ENCODE measurements around the gene GABPB1. TPM values are rescaled to one million over a fixed set of nuclear protein-coding genes. Genes with fewer than 3 reads are reported as not detected.

GABPB1 gene
- total and polyA plus RNA-seq, 10 of the 15 experiments (the other 5 are each of a cell fraction or from before 2014, with no cell fraction given): 13.9 to 48.2 (median 39.8) TPM

DNA sequence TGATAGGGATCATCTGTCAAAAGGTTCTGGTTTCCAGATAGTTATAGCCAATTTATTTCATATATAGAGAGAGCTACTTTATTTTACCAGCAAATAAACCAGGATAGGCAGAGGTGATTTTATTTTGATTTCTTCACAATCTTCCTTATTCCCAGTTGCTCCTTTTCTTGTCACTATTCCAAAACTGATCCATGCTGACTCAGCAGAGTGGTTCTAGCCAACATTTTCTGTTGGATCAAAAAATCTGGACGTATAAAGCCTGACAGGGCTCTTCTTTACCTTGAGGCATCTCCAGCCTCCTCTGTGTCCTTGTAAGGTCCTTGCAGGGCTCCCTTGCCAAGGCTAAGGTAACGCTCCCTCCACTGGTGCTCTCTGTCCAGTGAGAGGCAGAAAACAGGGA, 105.3 kb downstream of the GABPB1 start:
- in situ Hi-C loops (cut with MboI): no loop called here
- ChIA-PET POLR2A (no interaction called here), CTCF (no interaction called here), SMC1A (ENCODE audit: uncharacterized antibody, unreplicated experiment) (interaction anchor here (1.7 kb wide), 2 partner anchors 10 to 63 kb away, joined by 3 to 7 read pairs; no protein-coding TSS in a partner anchor), RAD21 (ENCODE audit: unreplicated experiment) (no interaction called here)
- H3K4me3 ChIP-seq: no peak overlapping the region
- no peaks in the 10 kb centered on the region for H3K9me3 ChIP-seq (replicated peaks; ENCODE audit: control insufficient read depth, insufficient read depth, low read length)
- H2AFZ ChIP-seq (ENCODE audit: control insufficient read depth, low read depth, low read length): no peak overlapping the region
- TF ChIP-seq GATAD2B (conservative IDR thresholded peaks at IDR 0.05; ENCODE audit: low read depth): no peak
- TF ChIP-seq SMARCA5 (IDR thresholded peaks at IDR 0.05): no peak
- no peak for TF ChIP-seq RFX5 (IDR thresholded peaks at IDR 0.05; ENCODE audit: low read depth, low read length)
- TF ChIP-seq, protein P1, sequence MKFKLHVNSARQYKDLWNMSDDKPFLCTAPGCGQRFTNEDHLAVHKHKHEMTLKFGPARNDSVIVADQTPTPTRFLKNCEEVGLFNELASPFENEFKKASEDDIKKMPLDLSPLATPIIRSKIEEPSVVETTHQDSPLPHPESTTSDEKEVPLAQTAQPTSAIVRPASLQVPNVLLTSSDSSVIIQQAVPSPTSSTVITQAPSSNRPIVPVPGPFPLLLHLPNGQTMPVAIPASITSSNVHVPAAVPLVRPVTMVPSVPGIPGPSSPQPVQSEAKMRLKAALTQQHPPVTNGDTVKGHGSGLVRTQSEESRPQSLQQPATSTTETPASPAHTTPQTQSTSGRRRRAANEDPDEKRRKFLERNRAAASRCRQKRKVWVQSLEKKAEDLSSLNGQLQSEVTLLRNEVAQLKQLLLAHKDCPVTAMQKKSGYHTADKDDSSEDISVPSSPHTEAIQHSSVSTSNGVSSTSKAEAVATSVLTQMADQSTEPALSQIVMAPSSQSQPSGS (IDR thresholded peaks at IDR 0.05; ENCODE audit: low read length): no peak
- TF ChIP-seq MYC (IDR thresholded peaks at IDR 0.05; ENCODE audit: insufficient read depth, insufficient read length, insufficient replicate concordance, low read length, severe bottlenecking): no peak
- TF ChIP-seq EP300 (IDR thresholded peaks at IDR 0.05; ENCODE audit: borderline replicate concordance in 1 of 2, control insufficient read depth in 1 of 2, low read depth in 2 of 2, low read length in 2 of 2): no peak
- TF ChIP-seq RBBP5 (conservative IDR thresholded peaks at IDR 0.05): no peak
- no peak for TF ChIP-seq BRCA1 (IDR thresholded peaks at IDR 0.05; ENCODE audit: low read depth, low read length)
- TF ChIP-seq, protein P2, sequence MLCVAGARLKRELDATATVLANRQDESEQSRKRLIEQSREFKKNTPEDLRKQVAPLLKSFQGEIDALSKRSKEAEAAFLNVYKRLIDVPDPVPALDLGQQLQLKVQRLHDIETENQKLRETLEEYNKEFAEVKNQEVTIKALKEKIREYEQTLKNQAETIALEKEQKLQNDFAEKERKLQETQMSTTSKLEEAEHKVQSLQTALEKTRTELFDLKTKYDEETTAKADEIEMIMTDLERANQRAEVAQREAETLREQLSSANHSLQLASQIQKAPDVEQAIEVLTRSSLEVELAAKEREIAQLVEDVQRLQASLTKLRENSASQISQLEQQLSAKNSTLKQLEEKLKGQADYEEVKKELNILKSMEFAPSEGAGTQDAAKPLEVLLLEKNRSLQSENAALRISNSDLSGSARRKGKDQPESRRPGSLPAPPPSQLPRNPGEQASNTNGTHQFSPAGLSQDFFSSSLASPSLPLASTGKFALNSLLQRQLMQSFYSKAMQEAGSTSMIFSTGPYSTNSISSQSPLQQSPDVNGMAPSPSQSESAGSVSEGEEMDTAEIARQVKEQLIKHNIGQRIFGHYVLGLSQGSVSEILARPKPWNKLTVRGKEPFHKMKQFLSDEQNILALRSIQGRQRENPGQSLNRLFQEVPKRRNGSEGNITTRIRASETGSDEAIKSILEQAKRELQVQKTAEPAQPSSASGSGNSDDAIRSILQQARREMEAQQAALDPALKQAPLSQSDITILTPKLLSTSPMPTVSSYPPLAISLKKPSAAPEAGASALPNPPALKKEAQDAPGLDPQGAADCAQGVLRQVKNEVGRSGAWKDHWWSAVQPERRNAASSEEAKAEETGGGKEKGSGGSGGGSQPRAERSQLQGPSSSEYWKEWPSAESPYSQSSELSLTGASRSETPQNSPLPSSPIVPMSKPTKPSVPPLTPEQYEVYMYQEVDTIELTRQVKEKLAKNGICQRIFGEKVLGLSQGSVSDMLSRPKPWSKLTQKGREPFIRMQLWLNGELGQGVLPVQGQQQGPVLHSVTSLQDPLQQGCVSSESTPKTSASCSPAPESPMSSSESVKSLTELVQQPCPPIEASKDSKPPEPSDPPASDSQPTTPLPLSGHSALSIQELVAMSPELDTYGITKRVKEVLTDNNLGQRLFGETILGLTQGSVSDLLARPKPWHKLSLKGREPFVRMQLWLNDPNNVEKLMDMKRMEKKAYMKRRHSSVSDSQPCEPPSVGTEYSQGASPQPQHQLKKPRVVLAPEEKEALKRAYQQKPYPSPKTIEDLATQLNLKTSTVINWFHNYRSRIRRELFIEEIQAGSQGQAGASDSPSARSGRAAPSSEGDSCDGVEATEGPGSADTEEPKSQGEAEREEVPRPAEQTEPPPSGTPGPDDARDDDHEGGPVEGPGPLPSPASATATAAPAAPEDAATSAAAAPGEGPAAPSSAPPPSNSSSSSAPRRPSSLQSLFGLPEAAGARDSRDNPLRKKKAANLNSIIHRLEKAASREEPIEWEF (IDR thresholded peaks at IDR 0.05; ENCODE audit: insufficient replicate concordance, low read depth, low read length): no peak
- no peak for TF ChIP-seq HCFC1 (IDR thresholded peaks at IDR 0.05; ENCODE audit: low read length)
- TF ChIP-seq, protein P3, sequence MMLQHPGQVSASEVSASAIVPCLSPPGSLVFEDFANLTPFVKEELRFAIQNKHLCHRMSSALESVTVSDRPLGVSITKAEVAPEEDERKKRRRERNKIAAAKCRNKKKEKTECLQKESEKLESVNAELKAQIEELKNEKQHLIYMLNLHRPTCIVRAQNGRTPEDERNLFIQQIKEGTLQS (IDR thresholded peaks at IDR 0.05; ENCODE audit: borderline replicate concordance, extremely low read depth, low read depth, low read length): no peak
- TF ChIP-seq KDM1A (IDR thresholded peaks at IDR 0.05; ENCODE audit: borderline replicate concordance): no peak
- TF ChIP-seq, protein P4, sequence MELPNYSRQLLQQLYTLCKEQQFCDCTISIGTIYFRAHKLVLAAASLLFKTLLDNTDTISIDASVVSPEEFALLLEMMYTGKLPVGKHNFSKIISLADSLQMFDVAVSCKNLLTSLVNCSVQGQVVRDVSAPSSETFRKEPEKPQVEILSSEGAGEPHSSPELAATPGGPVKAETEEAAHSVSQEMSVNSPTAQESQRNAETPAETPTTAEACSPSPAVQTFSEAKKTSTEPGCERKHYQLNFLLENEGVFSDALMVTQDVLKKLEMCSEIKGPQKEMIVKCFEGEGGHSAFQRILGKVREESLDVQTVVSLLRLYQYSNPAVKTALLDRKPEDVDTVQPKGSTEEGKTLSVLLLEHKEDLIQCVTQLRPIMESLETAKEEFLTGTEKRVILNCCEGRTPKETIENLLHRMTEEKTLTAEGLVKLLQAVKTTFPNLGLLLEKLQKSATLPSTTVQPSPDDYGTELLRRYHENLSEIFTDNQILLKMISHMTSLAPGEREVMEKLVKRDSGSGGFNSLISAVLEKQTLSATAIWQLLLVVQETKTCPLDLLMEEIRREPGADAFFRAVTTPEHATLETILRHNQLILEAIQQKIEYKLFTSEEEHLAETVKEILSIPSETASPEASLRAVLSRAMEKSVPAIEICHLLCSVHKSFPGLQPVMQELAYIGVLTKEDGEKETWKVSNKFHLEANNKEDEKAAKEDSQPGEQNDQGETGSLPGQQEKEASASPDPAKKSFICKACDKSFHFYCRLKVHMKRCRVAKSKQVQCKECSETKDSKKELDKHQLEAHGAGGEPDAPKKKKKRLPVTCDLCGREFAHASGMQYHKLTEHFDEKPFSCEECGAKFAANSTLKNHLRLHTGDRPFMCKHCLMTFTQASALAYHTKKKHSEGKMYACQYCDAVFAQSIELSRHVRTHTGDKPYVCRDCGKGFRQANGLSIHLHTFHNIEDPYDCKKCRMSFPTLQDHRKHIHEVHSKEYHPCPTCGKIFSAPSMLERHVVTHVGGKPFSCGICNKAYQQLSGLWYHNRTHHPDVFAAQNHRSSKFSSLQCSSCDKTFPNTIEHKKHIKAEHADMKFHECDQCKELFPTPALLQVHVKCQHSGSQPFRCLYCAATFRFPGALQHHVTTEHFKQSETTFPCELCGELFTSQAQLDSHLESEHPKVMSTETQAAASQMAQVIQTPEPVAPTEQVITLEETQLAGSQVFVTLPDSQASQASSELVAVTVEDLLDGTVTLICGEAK (IDR thresholded peaks at IDR 0.05; ENCODE audit: borderline replicate concordance): no peak
- BruUV-seq (replicated peaks): no TSS peak
- H3K27ac ChIP-seq (ENCODE audit: control insufficient read depth, insufficient read depth): no peak overlapping the region
- no peak for ATAC-seq
- no peak overlapping the region for H3K9ac ChIP-seq (ENCODE audit: control insufficient read depth, insufficient read depth, low read length)
- no peaks in the 10 kb centered on the region for H4K20me1 ChIP-seq (ENCODE audit: control insufficient read depth, insufficient read depth)
- H3K36me3 ChIP-seq (ENCODE audit: control insufficient read depth in 2 of 2, insufficient read depth in 2 of 2, low read length in 1 of 2): no peaks in the 10 kb centered on the region
- no peak for FAIRE-seq
- 61% methylated on average over 2 of the region's 2 CpGs for WGBS (ENCODE audit: insufficient coverage, insufficient replicate concordance, low lambda C conversion rate, missing lambda C conversion rate)
- intact Hi-C loops (cut with micrococcal nuclease; ENCODE audit: unreplicated experiment): no loop called here
- no peak overlapping the region for H3K4me2 ChIP-seq (ENCODE audit: control insufficient read depth, insufficient read depth)
- peaks cover 8% of the 10 kb centered on the region for H3K4me1 ChIP-seq (ENCODE audit: control insufficient read depth, insufficient read depth, low read length)
- no peaks in the 10 kb centered on the region; a peak in 1 of 4 replicates for H3K27me3 ChIP-seq (replicated peaks in 1 of 2; ENCODE audit: control insufficient read depth in 2 of 2, insufficient read depth in 2 of 2, low read length in 1 of 2)
- no peak for DNase-seq (ENCODE audit: low read depth, low spot score)
- H3K79me2 ChIP-seq (ENCODE audit: control insufficient read depth, insufficient read depth, low read length): no peaks in the 10 kb centered on the region

Measured in GM12878 (cell line).